ENCODE results near the gene TIMP3.

TIMP3 gene

GRCh38 chr22:32764330-32765131 is 37.0 kb upstream of the TIMP3 start:
- H3K4me1 ChIP-seq (ENCODE audit: insufficient read depth, low read length): no peaks in the 10 kb centered on the region; the same call in none of the 2 replicates
- H3K9ac ChIP-seq (ENCODE audit: low read depth, low read length): no peak overlapping the region
- no peak overlapping the region for H3K27ac ChIP-seq (ENCODE audit: low read length)
- no peaks in the 10 kb centered on the region for H3K9me3 ChIP-seq (ENCODE audit: insufficient read depth, low read depth, low read length)
- H3K4me3 ChIP-seq (ENCODE audit: low read length): no peak overlapping the region
- no peaks in the 10 kb centered on the region for H3K27me3 ChIP-seq (ENCODE audit: insufficient read depth, low read length)
- no peaks in the 10 kb centered on the region for H3K36me3 ChIP-seq (ENCODE audit: insufficient read depth, low read depth, low read length)

DNA sequence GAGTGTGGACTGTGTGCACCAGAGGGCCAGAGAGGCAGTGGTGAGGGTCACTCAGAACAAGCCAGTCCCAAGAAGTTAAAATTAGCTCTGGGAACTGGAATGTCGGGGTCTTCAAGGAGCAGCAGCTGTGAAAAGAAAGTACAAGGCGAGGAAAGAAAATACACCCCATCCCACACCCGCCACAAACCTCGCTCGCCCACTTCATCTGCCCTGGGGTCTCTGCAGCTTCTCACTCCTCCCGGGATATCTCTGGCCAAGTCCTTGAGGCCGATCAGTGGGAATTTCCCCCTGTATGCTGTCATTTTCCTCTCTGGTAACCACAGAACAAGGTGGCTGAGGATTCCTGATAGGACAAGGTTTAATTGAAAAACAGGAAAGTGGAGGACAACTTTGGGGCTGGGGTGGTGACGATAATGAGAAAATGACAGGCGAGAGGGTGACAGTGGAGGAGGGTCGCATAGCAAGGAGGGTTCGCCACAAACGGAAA is 36.3 kb upstream of the TIMP3 start:
- no peak overlapping the region for H3K27ac ChIP-seq (ENCODE audit: low read length)
- no peak overlapping the region for H3K4me3 ChIP-seq (ENCODE audit: low read length)
- no peak overlapping the region for H3K9ac ChIP-seq (ENCODE audit: low read depth, low read length)
- no peaks in the 10 kb centered on the region for H3K36me3 ChIP-seq (ENCODE audit: insufficient read depth, low read depth, low read length)
- no peaks in the 10 kb centered on the region for H3K27me3 ChIP-seq (ENCODE audit: insufficient read depth, low read length)
- H3K4me1 ChIP-seq (ENCODE audit: insufficient read depth, low read length): no peaks in the 10 kb centered on the region; the same call in none of the 2 replicates
- H3K9me3 ChIP-seq (ENCODE audit: insufficient read depth, low read depth, low read length): no peaks in the 10 kb centered on the region

GRCh38 chr22:32771756-32772155 is 29.7 kb upstream of the TIMP3 start:
- Histone ChIP-seq H3K9me3 (ENCODE audit: insufficient read depth, low read depth, low read length) (no peaks in the 10 kb centered on the region), H3K27me3 (ENCODE audit: insufficient read depth, low read length) (no peaks in the 10 kb centered on the region), H3K36me3 (ENCODE audit: insufficient read depth, low read depth, low read length) (no peaks in the 10 kb centered on the region), H3K27ac (ENCODE audit: low read length) (no peak overlapping the region), H3K4me3 (ENCODE audit: low read length) (no peak overlapping the region), H3K4me1 (ENCODE audit: insufficient read depth, low read length) (no peaks in the 10 kb centered on the region), H3K9ac (ENCODE audit: low read depth, low read length) (no peak overlapping the region)

DNA sequence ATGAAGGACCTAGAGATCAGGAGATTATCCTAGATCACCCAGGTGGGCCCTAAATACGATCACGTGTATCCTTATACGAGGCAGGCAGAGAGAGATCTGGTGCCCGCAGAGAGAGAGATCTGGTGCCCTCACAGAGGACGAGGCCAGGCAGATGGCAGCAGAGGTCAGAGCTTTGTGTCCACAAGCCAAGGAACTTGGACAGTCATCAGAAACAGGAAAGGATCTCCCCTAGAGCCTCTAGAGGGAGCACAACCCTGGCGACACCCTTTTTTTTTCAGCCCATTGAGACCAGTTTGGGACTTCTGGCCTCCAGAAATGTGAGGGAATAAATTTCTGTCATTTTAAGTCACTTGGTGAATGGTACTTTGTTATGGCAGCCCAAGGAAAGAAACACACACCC is 25.5 kb upstream of the TIMP3 start:
- Histone ChIP-seq H3K4me3 (ENCODE audit: low read length) (no peak overlapping the region), H3K4me1 (ENCODE audit: insufficient read depth, low read length) (peaks cover 12% of the 10 kb centered on the region; the same call in 1 of the 2 replicates), H3K36me3 (ENCODE audit: insufficient read depth, low read depth, low read length) (no peaks in the 10 kb centered on the region), H3K9me3 (ENCODE audit: insufficient read depth, low read depth, low read length) (no peaks in the 10 kb centered on the region), H3K9ac (ENCODE audit: low read depth, low read length) (no peak overlapping the region), H3K27me3 (ENCODE audit: insufficient read depth, low read length) (no peaks in the 10 kb centered on the region), H3K27ac (ENCODE audit: low read length) (no peak overlapping the region)

DNA sequence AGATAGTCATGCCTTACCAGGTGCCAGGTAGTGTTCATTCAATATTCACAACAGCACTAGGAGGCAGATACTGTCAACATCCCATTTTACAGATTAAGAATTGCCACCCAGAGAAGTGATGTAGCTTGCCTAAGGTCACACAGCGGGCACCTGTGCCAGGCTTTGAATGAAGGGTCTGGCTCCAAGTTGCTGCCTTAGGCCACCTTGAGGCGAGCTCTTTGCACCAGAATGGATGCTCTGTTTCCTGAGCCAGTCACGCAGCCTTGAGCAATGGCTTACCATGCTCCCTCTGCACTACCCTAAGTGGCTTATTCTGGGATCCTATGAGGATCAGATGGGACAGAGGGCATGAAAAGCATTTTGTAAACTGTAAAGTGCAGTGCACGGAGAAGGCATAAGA is 25.1 kb upstream of the TIMP3 start:
- Histone ChIP-seq H3K4me1 (ENCODE audit: insufficient read depth, low read length) (peaks cover 12% of the 10 kb centered on the region; the same call in 1 of the 2 replicates), H3K27ac (ENCODE audit: low read length) (no peak overlapping the region), H3K4me3 (ENCODE audit: low read length) (no peak overlapping the region), H3K27me3 (ENCODE audit: insufficient read depth, low read length) (no peaks in the 10 kb centered on the region), H3K36me3 (ENCODE audit: insufficient read depth, low read depth, low read length) (no peaks in the 10 kb centered on the region), H3K9me3 (ENCODE audit: insufficient read depth, low read depth, low read length) (no peaks in the 10 kb centered on the region), H3K9ac (ENCODE audit: low read depth, low read length) (no peak overlapping the region)

GRCh38 chr22:32776802-32777201 is 24.7 kb upstream of the TIMP3 start:
- Histone ChIP-seq H3K27me3 (ENCODE audit: insufficient read depth, low read length) (no peaks in the 10 kb centered on the region), H3K4me1 (ENCODE audit: insufficient read depth, low read length) (peaks cover 12% of the 10 kb centered on the region; the same call in 1 of the 2 replicates), H3K36me3 (ENCODE audit: insufficient read depth, low read depth, low read length) (no peaks in the 10 kb centered on the region), H3K4me3 (ENCODE audit: low read length) (no peak overlapping the region), H3K9ac (ENCODE audit: low read depth, low read length) (no peak overlapping the region), H3K9me3 (ENCODE audit: insufficient read depth, low read depth, low read length) (no peaks in the 10 kb centered on the region), H3K27ac (ENCODE audit: low read length) (no peak overlapping the region)

GRCh38 chr22:32777987-32778386 is 23.5 kb upstream of the TIMP3 start:
- Histone ChIP-seq H3K27me3 (ENCODE audit: insufficient read depth, low read length) (no peaks in the 10 kb centered on the region), H3K36me3 (ENCODE audit: insufficient read depth, low read depth, low read length) (no peaks in the 10 kb centered on the region), H3K9me3 (ENCODE audit: insufficient read depth, low read depth, low read length) (no peaks in the 10 kb centered on the region)

DNA sequence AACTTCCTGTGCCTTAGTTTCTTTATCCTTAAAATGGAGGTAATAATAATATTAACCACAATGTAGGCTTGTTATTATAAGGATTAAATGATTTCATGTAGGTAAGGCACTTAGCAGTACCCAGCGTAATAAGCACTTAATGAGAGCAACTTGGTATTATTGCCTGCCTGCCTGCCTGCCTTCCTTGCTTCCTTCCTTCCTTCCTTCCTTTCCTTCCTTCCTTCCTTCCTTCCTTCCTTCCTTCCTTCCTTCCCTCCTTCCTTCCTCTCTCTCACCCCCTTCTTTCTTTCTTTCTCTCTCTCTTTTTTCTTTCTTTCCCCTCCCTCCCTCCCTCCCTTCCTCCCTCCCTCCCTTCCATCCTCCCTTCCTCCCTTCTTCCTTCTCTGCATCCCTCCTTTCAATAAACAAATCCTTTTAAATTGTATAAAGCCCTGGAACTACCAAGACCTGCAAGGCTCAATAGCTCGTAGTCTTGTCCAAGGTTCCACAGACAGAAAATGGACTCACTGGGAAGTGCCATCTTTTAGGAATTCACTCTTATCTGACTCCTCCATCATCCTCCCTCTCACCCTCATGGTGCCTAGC is 20.7 kb upstream of the TIMP3 start:
- Histone ChIP-seq H3K9ac (ENCODE audit: low read depth, low read length) (no peak overlapping the region), H3K36me3 (ENCODE audit: insufficient read depth, low read depth, low read length) (no peaks in the 10 kb centered on the region), H3K9me3 (ENCODE audit: insufficient read depth, low read depth, low read length) (no peaks in the 10 kb centered on the region), H3K27ac (ENCODE audit: low read length) (no peak overlapping the region), H3K4me3 (ENCODE audit: low read length) (no peak overlapping the region), H3K27me3 (ENCODE audit: insufficient read depth, low read length) (no peaks in the 10 kb centered on the region), H3K4me1 (ENCODE audit: insufficient read depth, low read length) (peaks cover 12% of the 10 kb centered on the region; the same call in 1 of the 2 replicates)

More at GRCh38 chr22:32777987-32778386, 23.5 kb upstream of the TIMP3 start:
- no peak overlapping the region for H3K9ac ChIP-seq (ENCODE audit: low read depth, low read length)
- no peak overlapping the region for H3K4me3 ChIP-seq (ENCODE audit: low read length)
- no peak overlapping the region for H3K27ac ChIP-seq (ENCODE audit: low read length)
- peaks cover 12% of the 10 kb centered on the region; the same call in 1 of the 2 replicates for H3K4me1 ChIP-seq (ENCODE audit: insufficient read depth, low read length)

- H3K9ac ChIP-seq (ENCODE audit: low read depth, low read length): no peak overlapping the region
- H3K27ac ChIP-seq (ENCODE audit: low read length): no peak overlapping the region
- no peaks in the 10 kb centered on the region for H3K36me3 ChIP-seq (ENCODE audit: insufficient read depth, low read depth, low read length)
- H3K27me3 ChIP-seq (ENCODE audit: insufficient read depth, low read length): no peaks in the 10 kb centered on the region
- no peak overlapping the region for H3K4me3 ChIP-seq (ENCODE audit: low read length)
- H3K4me1 ChIP-seq (ENCODE audit: insufficient read depth, low read length): peaks cover 12% of the 10 kb centered on the region; the same call in 1 of the 2 replicates
- H3K9me3 ChIP-seq (ENCODE audit: insufficient read depth, low read depth, low read length): no peaks in the 10 kb centered on the region
These were observed 19.8 kb upstream of the TIMP3 start for GRCh38 chr22:32781695-32782094.

- Histone ChIP-seq H3K27ac (ENCODE audit: low read length) (no peak overlapping the region), H3K27me3 (ENCODE audit: insufficient read depth, low read length) (no peaks in the 10 kb centered on the region), H3K36me3 (ENCODE audit: insufficient read depth, low read depth, low read length) (no peaks in the 10 kb centered on the region), H3K4me1 (ENCODE audit: insufficient read depth, low read length) (peaks cover 2% of the 10 kb centered on the region; the same call in 1 of the 2 replicates), H3K9me3 (ENCODE audit: insufficient read depth, low read depth, low read length) (no peaks in the 10 kb centered on the region), H3K9ac (ENCODE audit: low read depth, low read length) (no peak overlapping the region), H3K4me3 (ENCODE audit: low read length) (no peak overlapping the region)
These were observed 16.0 kb upstream of the TIMP3 start for GRCh38 chr22:32785321-32786026.

- Histone ChIP-seq H3K9ac (ENCODE audit: low read depth, low read length) (no peak overlapping the region), H3K36me3 (ENCODE audit: insufficient read depth, low read depth, low read length) (no peaks in the 10 kb centered on the region), H3K4me1 (ENCODE audit: insufficient read depth, low read length) (no peaks in the 10 kb centered on the region), H3K9me3 (ENCODE audit: insufficient read depth, low read depth, low read length) (no peaks in the 10 kb centered on the region), H3K27me3 (ENCODE audit: insufficient read depth, low read length) (no peaks in the 10 kb centered on the region), H3K4me3 (ENCODE audit: low read length) (no peak overlapping the region), H3K27ac (ENCODE audit: low read length) (no peak overlapping the region)
These were observed 15.5 kb upstream of the TIMP3 start for GRCh38 chr22:32786027-32786418.
